ENCODE data around the gene DNAH5. TPM values are rescaled to one million over a fixed set of nuclear protein-coding genes. Genes with fewer than 3 reads are reported as not detected.

The DNAH5 gene
- total RNA-seq, 6 donors from 2014 or later = 5.0 to 47.3 (median 10.7) TPM

- peaks cover 0 to 10% (median 6%) of the 10 kb centered on the region in 4 donors for H3K9me3 ChIP-seq
- H3K27ac ChIP-seq = no peak overlapping the region
- H3K4me1 ChIP-seq = no peaks in the 10 kb centered on the region
- TF ChIP-seq POLR2AphosphoS5 (IDR thresholded peaks at IDR 0.05) = no peak
- no peak for TF ChIP-seq POLR2A (IDR thresholded peaks at IDR 0.05)
- TF ChIP-seq CTCF (IDR thresholded peaks at IDR 0.05) = no peak
- TF ChIP-seq EP300 (IDR thresholded peaks at IDR 0.05) = no peak
- DNase-seq (no peak), ATAC-seq (ENCODE audit: low FRiP score in 2 of 2) (no peak)
- H3K36me3 ChIP-seq = no peaks in the 10 kb centered on the region
- H3K4me3 ChIP-seq = no peak overlapping the region
- no peaks in the 10 kb centered on the region for H3K27me3 ChIP-seq
Measured at GRCh38 chr5:13932011-13932410, 12.5 kb downstream of the DNAH5 start.

DNA sequence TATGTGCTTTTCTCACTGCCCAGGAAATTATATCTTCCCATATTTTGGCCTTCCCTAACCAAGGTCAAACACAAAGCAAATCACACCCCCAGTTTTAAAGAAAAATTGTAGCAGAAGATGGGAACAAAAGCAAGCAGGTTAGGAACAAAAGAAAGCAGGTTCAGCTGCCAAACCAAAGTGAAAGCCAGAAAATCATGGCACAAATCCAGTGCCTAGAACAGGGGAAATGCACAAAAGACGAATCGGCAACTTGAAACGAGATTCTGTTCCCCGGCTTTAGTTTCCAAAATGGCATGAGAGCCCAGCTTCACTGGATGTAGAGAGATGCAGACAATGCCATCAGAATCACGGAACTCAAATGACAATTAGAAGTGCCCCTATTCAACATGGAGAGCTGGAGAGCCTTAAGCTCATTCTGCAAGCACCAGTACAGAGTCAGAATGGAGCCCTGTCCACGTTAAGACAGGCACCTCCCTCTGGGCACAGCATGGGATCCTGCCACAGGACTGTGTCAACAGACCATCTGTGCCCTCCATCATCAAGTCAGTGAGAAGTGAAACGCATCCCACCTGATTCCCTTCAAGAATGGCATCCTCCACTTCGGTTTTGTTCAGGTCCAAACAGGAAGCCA lies 13.8 kb downstream of the DNAH5 start:
- H3K36me3 ChIP-seq = no peaks in the 10 kb centered on the region
- no peaks in the 10 kb centered on the region for H3K27me3 ChIP-seq
- no peak for TF ChIP-seq POLR2AphosphoS5 (IDR thresholded peaks at IDR 0.05)
- no peak for TF ChIP-seq CTCF (IDR thresholded peaks at IDR 0.05)
- no peak for TF ChIP-seq EP300 (IDR thresholded peaks at IDR 0.05)
- no peak for TF ChIP-seq POLR2A (IDR thresholded peaks at IDR 0.05)
- ATAC-seq (ENCODE audit: low FRiP score in 2 of 2) (no peak), DNase-seq (no peak)
- 60 to 65% methylated on average over 8 of the region's 8 CpGs for WGBS, 2 donors
- H3K4me3 ChIP-seq = no peak overlapping the region
- no peak overlapping the region for H3K27ac ChIP-seq
- peaks cover 0 to 10% (median 6%) of the 10 kb centered on the region in 4 donors for H3K9me3 ChIP-seq
- no peaks in the 10 kb centered on the region for H3K4me1 ChIP-seq

DNA sequence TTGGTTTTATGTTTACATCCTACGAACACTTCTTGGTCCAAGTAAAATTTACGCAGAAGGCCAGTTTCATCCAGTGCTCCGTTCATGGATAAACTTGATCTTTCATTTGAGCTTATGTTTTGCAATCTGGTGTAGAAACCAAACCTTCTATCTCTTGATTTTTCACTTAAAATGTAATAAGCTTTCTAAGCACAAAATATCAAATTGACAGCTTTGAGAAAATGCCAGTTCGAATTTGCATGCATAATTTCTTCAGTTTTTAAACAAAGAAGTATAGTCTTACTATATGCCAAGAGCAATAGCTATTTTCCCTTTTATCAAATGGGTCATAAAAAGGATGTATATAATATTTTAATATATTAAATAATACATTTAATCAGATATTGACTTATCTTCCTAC lies 17.8 kb downstream of the DNAH5 start:
- Histone ChIP-seq H3K27ac (no peak overlapping the region), H3K4me3 (no peak overlapping the region), H3K36me3 (peaks cover 0 to 3% (median 0%) of the 10 kb centered on the region in 4 donors), H3K9me3 (no peaks in the 10 kb centered on the region), H3K27me3 (no peaks in the 10 kb centered on the region), H3K4me1 (no peaks in the 10 kb centered on the region)
- TF ChIP-seq CTCF (IDR thresholded peaks at IDR 0.05) = no peak
- 84% methylated on average over 4 of the region's 4 CpGs for WGBS, 2 donors
- DNase-seq = no peak
- no peak for ATAC-seq (ENCODE audit: low FRiP score in 2 of 2)

DNA sequence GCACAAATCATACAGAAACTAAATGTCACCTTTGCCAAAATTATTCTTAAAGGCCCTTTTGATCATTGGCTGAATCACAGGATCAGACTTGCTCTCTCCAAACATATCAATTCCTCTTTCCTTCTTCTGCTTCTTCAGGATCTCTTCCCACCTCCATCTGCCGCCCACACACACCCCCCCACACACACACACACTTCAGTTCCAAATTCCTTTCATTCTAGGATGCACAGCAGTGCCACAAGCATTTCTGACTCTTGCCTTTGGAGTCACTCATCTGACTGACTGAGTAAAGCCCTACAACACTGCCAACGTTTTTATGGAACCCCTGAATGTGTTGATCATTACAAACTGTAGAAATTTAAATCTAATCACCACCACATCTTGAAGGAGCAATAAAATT lies 22.9 kb downstream of the DNAH5 start:
- no peak for DNase-seq
- no peak for TF ChIP-seq CTCF (IDR thresholded peaks at IDR 0.05)
- TF ChIP-seq EP300 (IDR thresholded peaks at IDR 0.05) = no peak
- no peak for TF ChIP-seq POLR2AphosphoS5 (IDR thresholded peaks at IDR 0.05)
- no peak for TF ChIP-seq POLR2A (IDR thresholded peaks at IDR 0.05)
- H3K36me3 ChIP-seq = peaks cover 0 to 3% (median 0%) of the 10 kb centered on the region in 4 donors
- H3K27me3 ChIP-seq = no peaks in the 10 kb centered on the region
- WGBS, 2 donors = 20 to 37% methylated on average over 2 of the region's 2 CpGs
- H3K4me3 ChIP-seq = no peak overlapping the region
- no peak overlapping the region for H3K27ac ChIP-seq
- H3K4me1 ChIP-seq = no peaks in the 10 kb centered on the region
- no peak for ATAC-seq (ENCODE audit: low FRiP score in 2 of 2)
- no peaks in the 10 kb centered on the region for H3K9me3 ChIP-seq

DNA sequence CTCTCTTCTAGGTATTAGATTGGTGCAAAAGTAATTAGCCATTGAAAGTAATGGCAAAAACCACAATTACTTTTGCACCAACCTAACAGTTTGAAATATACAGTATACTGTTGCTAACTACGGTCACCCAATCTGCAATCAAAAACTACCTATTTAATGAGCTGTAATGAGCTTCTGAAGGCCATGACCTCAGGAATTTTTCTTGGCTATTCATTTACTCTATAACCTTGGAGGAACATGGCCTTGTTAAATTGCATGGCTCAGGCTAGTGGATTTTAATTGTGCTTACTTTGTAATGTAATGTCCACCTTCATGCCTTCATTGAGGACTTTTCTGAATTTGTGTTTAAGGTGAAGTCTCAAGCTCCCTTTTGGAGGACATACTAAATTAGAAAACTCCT lies 24.7 kb downstream of the DNAH5 start:
- TF ChIP-seq CTCF (IDR thresholded peaks at IDR 0.05) = no peak
- no peak for TF ChIP-seq EP300 (IDR thresholded peaks at IDR 0.05)
- TF ChIP-seq POLR2A (IDR thresholded peaks at IDR 0.05) = no peak
- no peak for TF ChIP-seq POLR2AphosphoS5 (IDR thresholded peaks at IDR 0.05)
- no peaks in the 10 kb centered on the region for H3K27me3 ChIP-seq
- 83 to 88% methylated on average over 1 of the region's 1 CpG for WGBS, 2 donors
- DNase-seq = no peak
- ATAC-seq (ENCODE audit: low FRiP score in 2 of 2) = no peak
- H3K36me3 ChIP-seq = peaks cover 0 to 3% (median 0%) of the 10 kb centered on the region in 4 donors
- H3K9me3 ChIP-seq = no peaks in the 10 kb centered on the region
- H3K4me3 ChIP-seq = no peak overlapping the region
- H3K4me1 ChIP-seq = no peaks in the 10 kb centered on the region
- H3K27ac ChIP-seq = no peak overlapping the region
